Stromal cell of bone marrow (primary cell): ENCODE data around the gene PAH.
A peak's percentile ranks its signal among the peaks of the same experiment; 100 is the strongest.

Source experiments
- DNase-seq: peaks from one replicate; pipeline ENCODE4 v3.0.0-alpha.2; 2012; ENCODE audit warnings: low read depth

Gene PAH

DNA sequence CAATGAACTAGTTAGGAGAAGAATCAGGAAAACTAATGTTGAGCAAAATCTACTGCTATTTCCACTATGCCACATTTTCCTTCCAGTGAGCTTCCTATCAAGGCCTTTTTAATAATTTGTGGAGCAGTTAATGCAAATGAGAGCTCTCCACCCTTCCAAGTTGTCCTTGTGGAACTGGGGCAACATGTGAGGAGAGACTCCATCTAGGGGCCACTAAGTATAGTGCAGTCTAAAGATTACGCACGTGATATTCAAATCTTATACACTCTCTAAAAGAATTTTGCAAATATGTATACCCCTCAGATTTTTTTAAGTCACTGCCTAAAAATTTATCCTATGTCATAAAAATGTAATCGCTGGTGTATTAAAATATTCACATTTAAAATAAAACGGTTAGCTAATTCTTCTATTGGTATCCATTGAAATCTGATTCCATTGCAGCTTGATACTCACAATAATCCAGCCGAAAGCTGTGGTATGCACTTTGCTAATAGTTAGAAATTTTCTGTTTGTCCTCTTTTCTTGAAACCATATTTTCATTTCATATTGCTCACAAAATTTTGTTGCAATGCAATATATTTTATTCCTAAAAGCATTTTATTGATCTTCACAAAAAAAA lies 100.1 kb downstream of the PAH start:
- DNase-seq: peak; percentile 6

- DNase-seq: no peak
Measured at GRCh38 chr12:102814691-102815367, 102.2 kb downstream of the PAH start.

- DNase-seq: no peak
Measured at GRCh38 chr12:102812344-102812743, 104.7 kb downstream of the PAH start.

DNA sequence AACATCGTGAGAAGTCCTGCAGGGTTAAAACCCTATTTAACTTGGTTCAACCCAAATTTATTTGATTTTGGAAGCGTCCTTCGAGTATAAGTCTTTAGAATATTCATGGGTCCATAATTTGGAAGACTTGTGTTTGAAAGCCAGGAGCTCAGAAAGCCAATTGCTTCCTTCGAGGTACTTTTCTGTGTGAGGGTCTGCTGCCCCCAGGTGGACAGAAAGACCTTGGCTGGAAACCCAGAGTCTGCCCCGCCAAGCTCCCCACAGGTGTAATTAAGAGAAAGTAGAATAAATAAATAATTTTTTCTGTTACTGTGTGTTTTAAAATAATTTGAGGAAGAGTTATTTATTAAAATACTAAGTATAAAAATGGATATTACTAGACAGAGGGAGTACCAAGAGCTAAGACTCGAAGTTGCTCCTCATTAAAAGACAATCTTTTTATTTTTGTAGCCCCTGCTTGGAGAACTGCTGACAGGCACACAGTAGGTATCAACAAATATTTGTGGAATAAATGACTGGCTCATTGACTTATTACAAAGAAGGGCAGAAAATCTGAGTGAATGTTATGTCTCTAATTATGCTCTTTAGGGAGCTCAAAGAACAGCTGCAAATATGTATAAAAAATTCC lies 105.8 kb downstream of the PAH start:
- DNase-seq: no peak

GRCh38 chr12:102808412-102808811 lies 108.6 kb downstream of the PAH start:
- DNase-seq: no peak

- no peak for DNase-seq
Measured at GRCh38 chr12:102806592-102806991, 110.5 kb downstream of the PAH start.

DNA sequence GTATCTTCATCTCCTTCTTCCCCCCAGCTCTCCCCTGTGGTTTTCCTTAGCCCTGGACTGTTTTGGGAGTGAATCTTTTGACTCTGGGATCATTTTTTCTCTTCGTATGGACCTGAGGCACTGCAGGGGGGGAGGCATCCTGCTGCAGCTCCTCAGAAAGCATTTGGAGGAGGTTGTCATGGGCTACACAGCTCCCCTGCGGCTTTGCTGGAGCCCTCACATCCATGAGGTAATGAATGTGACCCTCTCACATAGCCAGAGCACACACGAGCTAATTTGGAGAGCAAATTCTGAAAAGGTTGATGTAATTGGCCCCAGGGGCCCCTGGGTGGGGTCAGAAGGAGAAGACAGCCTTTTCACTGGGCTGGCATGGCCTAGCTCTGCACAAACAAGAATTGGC lies 110.9 kb downstream of the PAH start:
- no peak for DNase-seq

GRCh38 chr12:102800565-102800964 lies 116.5 kb downstream of the PAH start:
- DNase-seq: no peak

- no peak for DNase-seq
Measured at GRCh38 chr12:102799229-102799628, 117.8 kb downstream of the PAH start.

- no peak for DNase-seq
Measured at GRCh38 chr12:102797528-102797927, 119.5 kb downstream of the PAH start.

DNA sequence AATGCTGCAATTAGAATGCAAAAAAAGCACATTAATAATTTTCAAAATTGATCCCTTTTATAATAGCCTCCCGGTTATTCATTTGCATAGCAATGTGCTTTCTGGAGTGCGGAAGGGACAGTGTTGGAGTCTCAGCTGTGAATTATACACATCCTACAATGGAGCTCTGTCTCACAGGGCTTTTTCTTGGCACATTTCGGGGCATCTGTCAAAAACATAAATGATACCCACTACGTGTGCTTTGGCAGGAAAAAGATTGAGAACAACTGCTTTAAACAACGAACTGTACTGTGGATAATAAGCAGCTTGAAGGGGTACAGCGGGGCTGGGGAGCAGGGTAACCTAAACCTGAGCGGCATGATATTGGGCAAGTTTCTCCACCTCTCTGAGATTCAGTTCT lies 123.1 kb downstream of the PAH start:
- no peak for DNase-seq
